ENCODE data around the gene TCF12. TPM values are rescaled to one million over a fixed set of nuclear protein-coding genes. Genes with fewer than 3 reads are reported as not detected.

Gene TCF12
- 10 to 100 TPM; 76.4 to 78.1 TPM for total RNA-seq

DNA sequence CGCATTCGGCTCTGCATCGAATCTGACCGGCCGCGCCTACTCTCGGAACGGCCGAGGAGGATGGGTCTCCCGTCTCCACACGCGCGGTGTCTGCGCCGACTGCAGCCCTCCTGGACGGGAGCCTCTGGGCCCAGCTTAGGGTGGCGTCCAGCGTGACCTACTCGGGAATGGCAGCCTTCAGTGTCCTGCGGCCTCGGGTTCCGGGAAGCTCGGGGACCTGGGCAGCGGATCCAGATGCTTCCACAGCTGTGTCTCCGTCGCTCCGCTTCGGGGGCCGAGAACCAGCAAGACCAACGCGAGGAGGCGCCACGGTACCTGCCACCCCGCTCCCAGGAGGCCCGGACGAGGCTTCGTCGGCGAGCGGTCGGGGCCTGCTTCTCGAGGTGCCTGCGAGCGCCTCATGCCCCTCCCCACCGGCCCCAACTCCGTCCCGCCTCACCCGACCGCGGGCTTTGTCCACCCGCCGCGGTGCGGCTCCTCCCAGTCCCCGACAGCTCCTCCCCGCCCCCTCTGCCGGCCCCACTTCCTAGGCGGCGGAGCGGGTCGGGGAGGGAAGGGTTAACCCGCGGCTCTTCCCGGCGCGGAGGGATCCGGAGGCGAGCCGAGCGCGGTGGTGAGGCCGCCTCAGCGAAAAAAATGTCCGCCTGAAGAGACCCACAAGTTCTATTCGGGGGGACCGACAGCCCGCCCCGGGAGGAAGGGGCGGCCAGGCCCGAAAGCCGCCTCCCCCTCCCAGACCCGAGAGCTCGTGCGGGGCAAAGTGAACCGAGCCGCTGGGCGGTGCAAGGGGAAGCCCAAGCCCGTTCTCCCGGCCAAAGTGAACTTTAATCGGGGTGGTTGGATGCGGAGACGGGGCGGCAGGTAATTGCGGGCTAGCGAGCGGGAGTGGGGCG lies at the start of gene TCF12:
TSS of gene TCF12 (plus strand) at position 599 of the 893 bp plus-strand sequence. CDS start 1,270 bp downstream, outside the sequence.
- H3K27ac Mint-ChIP-seq = peak within 1 kb of the TSS; percentile 76
- peak within 1 kb of the TSS; percentile 82 for H3K4me3 Mint-ChIP-seq
- H3K4me1 Mint-ChIP-seq = peaks cover 25% of the 10 kb centered on the region
- peaks cover 4% of the 10 kb centered on the region for H3K9me3 Mint-ChIP-seq
- no peaks in the 10 kb centered on the region for H3K27me3 Mint-ChIP-seq
- DNase-seq (peak; percentile 93), ATAC-seq (ENCODE audit: low read depth) (peak; percentile 85)
- peaks cover 13% of the 10 kb centered on the region for H3K36me3 Mint-ChIP-seq
- POLR2A ChIA-PET = interaction anchor here (0.6 to 3.2 kb wide), 9 partner anchors 8 to 450 kb away, joined by 3 to 31 read pairs (median 4); no protein-coding TSS in a partner anchor

DNA sequence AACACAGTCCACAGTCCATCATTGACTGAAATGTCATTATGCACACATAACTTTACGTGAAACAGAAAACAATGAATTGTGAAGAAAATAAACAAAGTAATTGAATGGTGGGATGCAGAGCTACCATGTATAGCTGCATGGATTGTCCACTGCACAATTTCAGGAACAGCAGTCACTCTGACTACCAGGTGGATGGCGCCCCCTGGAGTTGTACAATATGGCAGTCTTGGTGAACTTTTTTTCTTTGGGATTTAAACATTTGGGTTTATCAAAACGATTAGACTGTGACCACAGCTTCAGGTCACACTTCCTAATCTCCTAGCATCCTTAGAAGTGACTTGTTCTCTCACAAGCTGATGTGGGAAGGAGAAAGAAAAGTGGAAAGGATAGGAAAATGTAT lies 48.9 kb upstream of the TCF12 start:
- Mint-ChIP-seq H3K36me3 (no peaks in the 10 kb centered on the region), H3K9me3 (no peaks in the 10 kb centered on the region), H3K4me3 (no peak overlapping the region), H3K4me1 (no peaks in the 10 kb centered on the region), H3K27me3 (peaks cover 2% of the 10 kb centered on the region), H3K27ac (no peak overlapping the region)
- DNase-seq = peak; percentile 45
- POLR2A ChIA-PET = no interaction called here
- ATAC-seq (ENCODE audit: low read depth) = no peak

DNA sequence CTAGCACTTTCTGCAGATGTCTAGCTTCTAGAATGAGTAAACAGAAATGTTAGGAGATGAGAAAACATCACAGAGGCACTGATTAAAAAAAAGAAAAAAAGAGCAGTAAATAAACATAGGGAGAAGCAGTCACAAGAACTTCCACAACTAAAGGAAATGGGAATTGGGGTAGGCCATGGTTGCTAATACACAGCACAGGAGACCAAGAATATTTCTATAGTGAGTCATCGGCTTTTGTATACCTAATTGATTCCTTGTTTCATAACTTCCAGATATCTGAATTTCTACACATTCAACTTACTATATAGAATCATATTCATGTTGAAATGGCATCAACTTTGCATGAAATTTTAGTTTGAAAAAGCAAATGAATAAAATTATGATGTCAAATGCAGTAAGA lies 47.3 kb upstream of the TCF12 start:
- H3K4me1 Mint-ChIP-seq = no peaks in the 10 kb centered on the region
- no peak overlapping the region for H3K27ac Mint-ChIP-seq
- H3K9me3 Mint-ChIP-seq = no peaks in the 10 kb centered on the region
- peaks cover 2% of the 10 kb centered on the region for H3K27me3 Mint-ChIP-seq
- no peaks in the 10 kb centered on the region for H3K36me3 Mint-ChIP-seq
- H3K4me3 Mint-ChIP-seq = no peak overlapping the region
- POLR2A ChIA-PET = no interaction called here
- no peak for ATAC-seq (ENCODE audit: low read depth)
- no peak for DNase-seq

DNA sequence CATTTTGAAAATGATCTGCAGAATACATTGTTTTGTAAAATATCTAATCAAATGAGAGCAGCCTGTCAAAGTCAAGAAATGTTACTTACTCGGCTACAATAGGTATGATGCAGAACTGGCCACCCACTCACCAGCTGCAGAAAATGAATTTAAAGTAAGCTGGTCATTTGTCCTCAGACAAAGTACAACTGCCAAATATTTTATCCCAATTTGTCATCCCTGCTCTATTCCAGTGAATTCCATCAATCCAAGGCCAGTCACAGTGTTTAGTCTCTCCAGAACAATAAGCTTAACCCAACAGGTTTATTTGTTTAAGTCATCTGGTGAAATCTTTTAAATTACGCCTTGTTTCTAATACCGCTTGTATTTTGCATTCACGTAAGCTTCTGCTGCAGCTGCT lies 46.6 kb upstream of the TCF12 start:
- DNase-seq (no peak), ATAC-seq (ENCODE audit: low read depth) (no peak)
- Mint-ChIP-seq H3K36me3 (no peaks in the 10 kb centered on the region), H3K4me1 (no peaks in the 10 kb centered on the region), H3K9me3 (no peaks in the 10 kb centered on the region), H3K27me3 (peaks cover 4% of the 10 kb centered on the region), H3K27ac (no peak overlapping the region), H3K4me3 (no peak overlapping the region)
- POLR2A ChIA-PET = no interaction called here

DNA sequence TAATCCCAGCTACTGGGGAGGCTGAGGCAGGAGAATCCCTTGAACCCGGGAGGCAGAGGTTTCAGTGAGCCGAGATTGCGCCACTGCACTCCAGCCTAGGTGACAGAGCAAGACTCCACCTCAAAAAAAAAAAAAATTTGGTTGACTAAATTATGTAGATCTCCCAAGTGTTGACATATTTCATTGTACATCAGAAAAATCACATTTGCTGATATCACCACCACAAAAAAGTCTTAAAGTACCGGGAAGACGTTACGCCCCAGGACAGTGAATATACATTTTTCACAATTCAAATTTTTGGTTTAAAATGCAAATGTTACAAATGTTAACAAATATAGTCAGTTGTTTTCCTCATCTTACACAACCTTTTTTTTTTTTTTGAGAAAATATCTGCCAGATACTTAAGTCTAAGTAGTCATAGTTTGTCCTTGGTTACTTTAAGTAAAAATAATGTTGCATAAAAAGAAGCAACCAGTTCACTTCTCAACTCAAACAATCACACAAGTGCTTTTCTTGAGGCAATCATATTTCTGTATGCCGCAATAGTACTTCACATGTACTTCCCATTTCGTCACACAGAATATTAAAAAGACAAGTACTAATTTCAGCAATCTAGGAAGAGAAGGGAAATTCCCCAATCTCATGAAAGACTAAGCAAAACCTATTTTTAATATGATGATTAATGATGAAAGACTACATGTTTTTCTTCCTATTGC lies 41.0 kb upstream of the TCF12 start:
- Mint-ChIP-seq H3K4me1 (no peaks in the 10 kb centered on the region), H3K4me3 (no peak overlapping the region), H3K9me3 (no peaks in the 10 kb centered on the region), H3K27ac (no peak overlapping the region), H3K27me3 (peaks cover 12% of the 10 kb centered on the region), H3K36me3 (no peaks in the 10 kb centered on the region)
- POLR2A ChIA-PET = no interaction called here
- ATAC-seq (ENCODE audit: low read depth) = no peak
- DNase-seq = no peak

DNA sequence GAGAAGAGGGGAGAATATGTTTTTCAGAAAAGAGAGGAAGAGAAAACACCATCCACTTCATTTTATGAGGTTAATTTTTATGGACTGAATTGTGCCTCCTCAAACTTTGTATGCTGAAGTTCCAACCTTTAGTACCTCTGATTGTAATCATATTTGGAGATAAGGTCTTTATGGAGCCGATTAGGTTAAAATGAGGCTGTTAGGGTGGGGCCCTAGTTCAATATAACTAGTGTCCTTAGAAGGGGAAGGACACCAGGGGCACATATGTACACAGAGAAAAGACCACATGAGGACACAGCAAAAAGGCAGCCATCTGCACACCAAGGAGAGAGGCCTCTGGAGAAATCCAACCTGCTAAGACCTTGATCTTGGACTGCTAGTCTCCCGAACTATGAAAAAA lies 38.9 kb upstream of the TCF12 start:
- no peaks in the 10 kb centered on the region for H3K36me3 Mint-ChIP-seq
- no peaks in the 10 kb centered on the region for H3K9me3 Mint-ChIP-seq
- DNase-seq (no peak), ATAC-seq (ENCODE audit: low read depth) (no peak)
- H3K4me1 Mint-ChIP-seq = no peaks in the 10 kb centered on the region
- H3K27ac Mint-ChIP-seq = no peak overlapping the region
- POLR2A ChIA-PET = no interaction called here
- peaks cover 10% of the 10 kb centered on the region for H3K27me3 Mint-ChIP-seq
- H3K4me3 Mint-ChIP-seq = no peak overlapping the region

DNA sequence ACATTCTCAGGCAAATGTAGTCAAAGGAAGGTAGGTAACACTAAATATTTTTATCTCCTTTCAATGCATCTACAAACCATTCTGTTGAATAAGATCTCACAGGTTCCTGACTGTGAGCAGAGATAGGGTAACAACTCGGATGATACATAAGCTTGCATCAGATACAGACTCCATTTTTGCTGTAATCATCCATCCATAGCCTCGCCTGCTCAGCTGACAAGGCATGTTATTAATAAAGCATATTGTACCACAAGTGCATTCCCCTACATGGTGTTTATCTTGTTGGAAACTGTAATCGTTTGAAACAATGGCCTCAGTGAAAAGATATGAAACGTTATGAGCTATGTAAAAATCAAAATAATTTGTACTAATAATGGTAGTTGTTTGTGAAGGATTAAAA lies 35.4 kb upstream of the TCF12 start:
- Mint-ChIP-seq H3K27me3 (peaks cover 8% of the 10 kb centered on the region), H3K9me3 (no peaks in the 10 kb centered on the region), H3K4me1 (peaks cover 14% of the 10 kb centered on the region), H3K36me3 (no peaks in the 10 kb centered on the region), H3K4me3 (no peak overlapping the region), H3K27ac (no peak overlapping the region)
- ATAC-seq (ENCODE audit: low read depth) (no peak), DNase-seq (no peak)
- POLR2A ChIA-PET = interaction anchor here (2.0 kb wide), 1 partner anchor 35 kb away, joined by 6 read pairs; the partner anchor contains the start of gene TCF12

DNA sequence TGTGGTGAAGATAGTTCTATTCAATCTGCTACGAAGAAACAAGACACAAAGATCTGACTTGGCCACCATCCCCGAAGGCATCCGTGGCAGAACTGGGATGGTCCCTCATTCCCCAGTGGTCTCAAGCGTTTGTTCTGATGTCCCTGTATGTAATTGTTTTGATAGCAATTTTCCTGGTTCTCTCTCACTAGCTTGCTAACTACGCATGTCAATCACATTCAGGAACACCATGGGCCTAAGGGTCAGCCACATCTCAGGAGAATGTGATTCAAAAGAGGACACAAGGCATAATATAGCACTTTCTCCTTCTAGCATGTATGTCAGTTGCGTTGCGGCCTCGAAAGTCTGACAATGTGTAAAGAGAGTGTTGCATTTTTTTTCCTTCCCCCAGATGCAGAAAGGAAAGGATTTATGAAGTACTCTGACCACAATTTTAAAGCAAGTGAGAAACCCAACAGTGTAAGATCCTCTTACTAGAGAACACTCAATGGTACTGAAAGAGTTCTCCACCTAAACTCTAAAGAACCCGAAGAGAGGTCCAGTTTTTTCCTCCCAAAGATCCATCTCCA lies 32.0 kb upstream of the TCF12 start:
- peak overlapping the region; percentile 76 for H3K27ac Mint-ChIP-seq
- no peaks in the 10 kb centered on the region for H3K9me3 Mint-ChIP-seq
- DNase-seq = no peak
- POLR2A ChIA-PET = interaction anchor here (3.1 kb wide), 1 partner anchor 32 kb away, joined by 31 read pairs; the partner anchor contains the start of gene TCF12
- no peaks in the 10 kb centered on the region for H3K27me3 Mint-ChIP-seq
- H3K4me3 Mint-ChIP-seq = peak overlapping the region; percentile 80
- ATAC-seq (ENCODE audit: low read depth) = no peak
- no peaks in the 10 kb centered on the region for H3K36me3 Mint-ChIP-seq
- H3K4me1 Mint-ChIP-seq = peaks cover 18% of the 10 kb centered on the region

DNA sequence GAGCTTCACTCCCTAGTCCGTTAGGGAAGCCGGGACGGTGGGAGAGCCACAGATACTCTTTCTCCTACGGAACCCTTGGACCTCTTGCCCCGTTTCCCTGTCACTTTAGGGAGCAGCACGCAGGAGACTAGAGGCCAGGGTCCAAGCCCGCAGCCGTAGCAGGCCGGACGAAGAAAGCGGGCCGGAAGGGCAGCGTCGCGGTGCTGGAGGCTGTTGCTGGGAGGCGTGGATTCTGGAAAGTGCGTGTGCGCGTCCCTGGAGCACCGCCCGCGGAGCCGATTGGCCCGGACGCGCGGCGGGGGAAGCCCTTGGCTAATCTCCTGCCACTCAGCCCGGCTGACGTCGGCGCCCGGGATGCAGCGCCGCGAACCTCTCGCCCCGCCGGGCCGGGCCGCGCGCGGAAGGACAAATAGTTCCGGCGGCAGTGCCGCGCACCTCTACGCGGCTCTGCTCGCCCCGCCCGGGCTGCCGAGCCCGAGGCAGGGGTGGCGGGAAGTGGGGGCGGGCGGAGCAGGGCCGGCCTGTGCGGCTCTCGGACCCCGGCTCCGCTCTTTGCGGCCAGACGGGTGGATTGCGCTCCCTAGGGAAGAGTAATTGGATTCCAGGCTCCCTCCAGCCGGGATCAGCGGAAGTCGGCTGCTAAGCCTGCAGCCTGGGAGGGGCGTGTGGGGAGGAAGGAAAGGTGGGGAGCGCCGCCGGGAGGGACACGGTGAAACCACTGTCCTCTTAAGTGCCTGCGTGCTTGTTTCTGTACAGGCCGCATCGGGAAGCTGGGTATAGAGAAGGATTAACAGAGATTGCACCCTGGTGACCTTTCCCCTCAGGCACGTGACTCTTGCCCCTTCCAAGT lies 31.3 kb upstream of the TCF12 start:
- Mint-ChIP-seq H3K4me1 (peaks cover 18% of the 10 kb centered on the region), H3K27me3 (no peaks in the 10 kb centered on the region), H3K36me3 (no peaks in the 10 kb centered on the region), H3K4me3 (peak overlapping the region; percentile 80), H3K27ac (peak overlapping the region; percentile 76), H3K9me3 (no peaks in the 10 kb centered on the region)
- DNase-seq (peak; percentile 86), ATAC-seq (ENCODE audit: low read depth) (peak; percentile 91)
- POLR2A ChIA-PET = interaction anchor here (3.1 kb wide), 1 partner anchor 32 kb away, joined by 31 read pairs; the partner anchor contains the start of gene TCF12

DNA sequence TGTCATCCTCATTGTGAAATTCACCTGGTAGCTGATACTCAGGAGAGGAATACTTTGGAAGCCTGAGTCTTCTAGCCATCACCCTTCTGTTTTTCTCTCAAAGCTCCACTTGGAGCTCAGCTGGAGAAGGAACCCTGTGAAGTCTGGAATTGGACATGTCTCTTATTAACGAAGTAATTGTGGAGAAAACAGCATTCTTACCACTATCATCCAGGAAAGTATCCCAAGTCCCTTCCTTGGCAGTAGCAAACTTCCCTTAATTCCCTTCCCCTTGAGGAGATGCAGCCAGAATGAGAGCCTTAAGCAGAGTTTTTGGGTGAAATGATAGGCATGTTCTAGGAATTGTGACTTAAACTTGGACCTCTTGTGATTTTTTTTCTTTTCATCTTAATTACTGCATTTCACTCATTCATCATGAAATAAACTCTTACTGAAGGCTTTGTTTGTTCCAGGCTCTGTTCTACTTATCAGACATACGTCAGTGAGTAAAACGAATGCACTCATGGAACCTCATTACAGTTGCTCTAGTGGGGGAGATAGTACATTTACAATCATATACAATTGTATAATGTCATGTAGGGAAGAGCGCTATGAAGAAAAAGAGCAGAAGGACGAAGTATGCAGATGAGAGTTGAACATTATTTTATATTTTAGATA lies 30.5 kb upstream of the TCF12 start:
- H3K36me3 Mint-ChIP-seq = no peaks in the 10 kb centered on the region
- ATAC-seq (ENCODE audit: low read depth) (no peak), DNase-seq (no peak)
- no peaks in the 10 kb centered on the region for H3K9me3 Mint-ChIP-seq
- peaks cover 18% of the 10 kb centered on the region for H3K4me1 Mint-ChIP-seq
- POLR2A ChIA-PET = interaction anchor here (3.1 kb wide), 1 partner anchor 31 kb away, joined by 31 read pairs; the partner anchor contains the start of gene TCF12
- peak overlapping the region; percentile 80 for H3K4me3 Mint-ChIP-seq
- no peaks in the 10 kb centered on the region for H3K27me3 Mint-ChIP-seq
- H3K27ac Mint-ChIP-seq = peak overlapping the region; percentile 64

DNA sequence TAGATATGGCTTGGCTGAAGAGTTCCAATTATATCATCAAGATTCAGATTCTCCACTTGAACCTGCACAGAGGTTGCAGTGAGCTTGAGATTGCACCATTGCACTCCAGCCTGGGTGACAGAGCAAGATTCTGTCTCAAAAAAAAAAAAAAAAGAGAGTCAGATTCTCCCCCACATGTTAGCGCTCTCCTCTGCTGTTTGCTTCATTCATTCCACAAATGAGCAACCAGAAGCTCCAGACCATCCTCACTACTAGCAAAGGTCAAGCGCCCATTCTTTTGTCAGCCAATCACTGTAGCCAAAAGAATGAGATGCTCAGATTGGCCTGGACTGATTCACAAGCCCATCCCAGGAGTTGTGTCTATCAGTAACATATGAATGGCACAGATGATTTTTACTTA lies 28.4 kb upstream of the TCF12 start:
- Mint-ChIP-seq H3K27ac (no peak overlapping the region), H3K36me3 (no peaks in the 10 kb centered on the region), H3K4me3 (no peak overlapping the region), H3K27me3 (no peaks in the 10 kb centered on the region), H3K9me3 (no peaks in the 10 kb centered on the region), H3K4me1 (peaks cover 18% of the 10 kb centered on the region)
- DNase-seq (no peak), ATAC-seq (ENCODE audit: low read depth) (no peak)
- POLR2A ChIA-PET = interaction anchor here (0.6 to 2.0 kb wide), 2 partner anchors 22 to 28 kb away, joined by 4 to 5 read pairs; partner anchors contain the start of gene TCF12

DNA sequence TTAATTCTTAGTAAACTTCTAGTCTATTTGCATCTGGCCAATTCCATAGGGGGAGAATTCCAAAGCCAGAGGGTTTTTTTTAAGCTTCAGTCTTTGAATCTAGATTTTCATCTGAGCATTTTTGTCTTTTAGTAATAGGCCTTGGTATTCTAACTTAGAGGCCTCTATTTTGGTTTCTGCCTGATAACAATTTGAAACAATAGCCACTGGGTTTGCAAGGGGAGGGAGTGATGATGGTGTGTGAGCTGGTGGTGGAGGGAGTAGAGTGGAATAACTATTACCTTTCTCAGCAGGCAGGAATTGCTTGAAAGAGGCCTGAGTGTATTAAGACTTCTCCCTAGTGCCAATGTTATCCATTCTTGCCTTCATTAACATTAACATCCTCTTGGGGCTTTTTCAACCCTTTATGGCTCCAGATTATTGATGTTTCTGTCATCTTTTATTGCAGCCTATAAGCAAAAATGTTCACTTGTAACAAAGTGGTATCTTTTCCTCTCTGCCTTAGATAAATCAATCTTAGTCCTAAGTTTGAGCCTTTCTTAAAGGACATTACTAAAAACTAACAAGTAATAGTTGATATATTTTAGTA lies 26.5 kb upstream of the TCF12 start:
- POLR2A ChIA-PET = interaction anchor here (0.7 to 1.3 kb wide), 2 partner anchors 26 to 743 kb away, joined by 3 to 4 read pairs; partner anchors contain the start of gene TCF12
- Mint-ChIP-seq H3K27me3 (no peaks in the 10 kb centered on the region), H3K4me3 (no peak overlapping the region), H3K4me1 (peaks cover 9% of the 10 kb centered on the region), H3K36me3 (no peaks in the 10 kb centered on the region), H3K27ac (no peak overlapping the region), H3K9me3 (no peaks in the 10 kb centered on the region)
- DNase-seq = no peak
- no peak for ATAC-seq (ENCODE audit: low read depth)

All from activated naive CD8-positive, alpha-beta T cell treated with anti-CD3 and anti-CD28 coated beads, Interleukin-2, amount 10 ng/mL, durations not matched to agents 7 days and 5 days (primary cell).